ENCODE measurements around the gene CRY1.
A peak's percentile ranks its signal among the peaks of the same experiment; 100 is the strongest.

The CRY1 gene

GRCh38 chr12:107101651-107102050, 8.3 kb upstream of the CRY1 start:
- Histone ChIP-seq H3K36me3 (ENCODE audit: control insufficient read depth, insufficient read depth, low read length) (no peaks in the 10 kb centered on the region), H3K4me3 (replicated peaks; ENCODE audit: low read depth, low read length) (no peak overlapping the region), H3K27me3 (replicated peaks; ENCODE audit: control insufficient read depth, insufficient read depth, low read length) (no peaks in the 10 kb centered on the region)
- TF ChIP-seq, protein P1, sequence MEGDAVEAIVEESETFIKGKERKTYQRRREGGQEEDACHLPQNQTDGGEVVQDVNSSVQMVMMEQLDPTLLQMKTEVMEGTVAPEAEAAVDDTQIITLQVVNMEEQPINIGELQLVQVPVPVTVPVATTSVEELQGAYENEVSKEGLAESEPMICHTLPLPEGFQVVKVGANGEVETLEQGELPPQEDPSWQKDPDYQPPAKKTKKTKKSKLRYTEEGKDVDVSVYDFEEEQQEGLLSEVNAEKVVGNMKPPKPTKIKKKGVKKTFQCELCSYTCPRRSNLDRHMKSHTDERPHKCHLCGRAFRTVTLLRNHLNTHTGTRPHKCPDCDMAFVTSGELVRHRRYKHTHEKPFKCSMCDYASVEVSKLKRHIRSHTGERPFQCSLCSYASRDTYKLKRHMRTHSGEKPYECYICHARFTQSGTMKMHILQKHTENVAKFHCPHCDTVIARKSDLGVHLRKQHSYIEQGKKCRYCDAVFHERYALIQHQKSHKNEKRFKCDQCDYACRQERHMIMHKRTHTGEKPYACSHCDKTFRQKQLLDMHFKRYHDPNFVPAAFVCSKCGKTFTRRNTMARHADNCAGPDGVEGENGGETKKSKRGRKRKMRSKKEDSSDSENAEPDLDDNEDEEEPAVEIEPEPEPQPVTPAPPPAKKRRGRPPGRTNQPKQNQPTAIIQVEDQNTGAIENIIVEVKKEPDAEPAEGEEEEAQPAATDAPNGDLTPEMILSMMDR (IDR thresholded peaks at IDR 0.05; ENCODE audit: insufficient read depth, low read length, poor library complexity, severe bottlenecking): no peak
- no peak for DNase-seq (ENCODE audit: extremely low read depth, insufficient read length)

DNA sequence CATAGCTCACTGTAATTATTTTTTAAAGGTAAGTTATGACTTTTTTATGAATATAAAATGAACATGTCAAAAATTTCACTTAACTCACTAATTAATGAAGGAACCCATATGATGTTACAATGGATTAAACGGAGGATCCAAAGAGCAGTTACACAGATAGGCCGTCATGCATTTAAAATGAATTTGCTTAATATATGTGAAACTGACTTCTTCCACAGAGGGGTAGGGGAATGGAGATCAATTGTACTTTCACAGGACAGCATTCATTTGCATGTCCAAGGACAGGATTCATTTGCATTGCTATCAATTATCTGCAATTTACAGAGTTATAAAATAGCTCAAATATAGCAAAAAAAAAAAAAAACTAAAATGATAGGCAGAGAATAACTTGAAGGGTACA, 6.6 kb upstream of the CRY1 start:
- TF ChIP-seq, protein P1 (IDR thresholded peaks at IDR 0.05; ENCODE audit: insufficient read depth, low read length, poor library complexity, severe bottlenecking): no peak
- Histone ChIP-seq H3K36me3 (ENCODE audit: control insufficient read depth, insufficient read depth, low read length) (no peaks in the 10 kb centered on the region), H3K4me3 (replicated peaks; ENCODE audit: low read depth, low read length) (no peak overlapping the region), H3K27me3 (replicated peaks; ENCODE audit: control insufficient read depth, insufficient read depth, low read length) (no peaks in the 10 kb centered on the region)
- DNase-seq (ENCODE audit: extremely low read depth, insufficient read length): no peak

DNA sequence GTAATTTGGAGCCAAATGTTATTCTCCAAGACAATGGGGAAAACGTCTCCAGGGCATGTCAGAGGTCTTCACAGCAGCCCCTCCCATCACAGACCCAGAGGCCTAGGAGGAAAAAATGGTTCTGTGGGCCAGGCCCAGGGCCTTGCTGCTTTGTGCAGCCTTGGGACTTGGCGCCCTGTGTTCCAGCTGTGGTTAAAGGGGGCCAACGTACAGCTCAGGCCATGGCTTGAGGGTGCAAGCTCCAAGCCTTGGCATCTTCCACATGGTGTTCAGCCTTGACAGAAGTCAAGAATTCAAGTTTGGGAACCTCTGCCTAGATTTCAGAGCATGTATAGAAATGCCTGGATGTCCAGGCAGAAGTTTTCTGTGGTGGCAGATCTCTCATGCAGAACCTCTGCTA, 3.2 kb upstream of the CRY1 start:
- TF ChIP-seq, protein P1 (IDR thresholded peaks at IDR 0.05; ENCODE audit: insufficient read depth, low read length, poor library complexity, severe bottlenecking): no peak
- Histone ChIP-seq H3K27me3 (replicated peaks; ENCODE audit: control insufficient read depth, insufficient read depth, low read length) (no peaks in the 10 kb centered on the region; the same call in 1 of the 2 replicates), H3K4me3 (replicated peaks; ENCODE audit: low read depth, low read length) (no peak overlapping the region), H3K36me3 (ENCODE audit: control insufficient read depth, insufficient read depth, low read length) (no peaks in the 10 kb centered on the region)
- DNase-seq (ENCODE audit: extremely low read depth, insufficient read length): no peak

DNA sequence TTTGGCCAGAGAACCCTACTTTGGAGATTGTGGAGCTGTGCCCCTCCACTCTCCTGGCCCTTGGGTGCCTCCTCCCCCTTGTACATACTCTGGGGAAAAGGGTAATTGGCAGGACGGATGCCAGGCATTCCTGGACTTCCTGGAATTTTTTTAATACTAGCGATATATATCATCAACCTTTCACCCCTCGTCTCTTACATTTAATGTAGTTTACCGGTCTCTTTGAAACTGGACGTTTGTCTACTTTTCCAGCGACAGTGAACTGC, 767 bp upstream of the CRY1 start:
- TF ChIP-seq, protein P1 (IDR thresholded peaks at IDR 0.05; ENCODE audit: insufficient read depth, low read length, poor library complexity, severe bottlenecking): no peak
- DNase-seq (ENCODE audit: extremely low read depth, insufficient read length): no peak
- Histone ChIP-seq H3K4me3 (replicated peaks; ENCODE audit: low read depth, low read length) (peak overlapping the region; percentile 62), H3K36me3 (ENCODE audit: control insufficient read depth, insufficient read depth, low read length) (no peaks in the 10 kb centered on the region), H3K27me3 (replicated peaks; ENCODE audit: control insufficient read depth, insufficient read depth, low read length) (no peaks in the 10 kb centered on the region; the same call in 1 of the 2 replicates)

DNA sequence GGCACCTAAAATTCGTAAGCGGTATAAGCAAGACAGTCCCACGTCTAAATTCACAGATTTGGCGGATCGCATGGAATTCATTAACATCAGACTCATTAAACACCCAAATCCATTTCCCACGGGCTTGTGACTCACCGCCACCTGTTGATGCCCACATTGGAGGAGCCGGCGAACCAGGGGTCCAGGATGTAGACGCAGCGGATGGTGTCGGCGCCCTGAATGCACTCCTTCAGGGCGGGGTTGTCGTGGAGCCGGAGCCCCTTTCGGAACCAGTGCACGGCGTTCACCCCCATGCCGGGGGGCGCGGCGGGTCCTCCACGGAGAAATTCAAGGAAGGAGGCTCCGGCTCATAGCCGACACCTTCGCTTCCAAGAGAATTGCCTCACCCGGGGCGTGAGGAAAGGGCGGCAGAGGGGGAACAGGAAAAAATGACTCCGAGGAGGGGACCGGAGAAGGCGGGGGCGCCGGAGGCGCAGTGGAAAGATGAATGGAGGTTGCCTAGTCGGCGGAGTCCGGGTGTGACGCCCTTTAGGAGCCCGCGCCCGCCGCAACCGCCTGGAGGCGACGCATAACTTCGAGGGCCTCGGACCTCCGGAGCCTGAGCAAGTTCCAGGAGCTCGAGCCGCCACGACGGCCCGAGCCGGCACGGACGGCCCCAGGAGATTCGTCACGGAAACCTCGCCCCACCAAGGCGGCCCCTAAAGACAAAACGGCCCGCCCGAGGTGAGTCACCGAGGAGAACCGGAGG, 506 bp downstream of the CRY1 start:
- DNase-seq (ENCODE audit: extremely low read depth, insufficient read length): no peak
- Histone ChIP-seq H3K36me3 (ENCODE audit: control insufficient read depth, insufficient read depth, low read length) (no peaks in the 10 kb centered on the region), H3K4me3 (replicated peaks; ENCODE audit: low read depth, low read length) (peak overlapping the region; percentile 62), H3K27me3 (replicated peaks; ENCODE audit: control insufficient read depth, insufficient read depth, low read length) (no peaks in the 10 kb centered on the region; the same call in 1 of the 2 replicates)
- TF ChIP-seq, protein P1 (IDR thresholded peaks at IDR 0.05; ENCODE audit: insufficient read depth, low read length, poor library complexity, severe bottlenecking): peak; percentile 1
